Loucy (cell line): ENCODE results near the gene PACSIN2.

Experiments used
- H2AFZ ChIP-seq: fragments of 200-600 bp; sonication (generic); 2 replicates; pipeline ENCODE4 v1.6.0; 2016; ENCODE audit warnings: antibody characterized with exemption, mild to moderate bottlenecking, low read length, moderate library complexity
- H3F3A ChIP-seq: fragments of 200-600 bp; 2 replicates; pipeline ENCODE4 v1.6.0; 2016; ENCODE audit warnings: antibody characterized with exemption, low read depth, mild to moderate bottlenecking
- H3K27me3 ChIP-seq: fragments of 200-600 bp; sonication (generic); 2 replicates; pipeline ENCODE4 v1.6.1; 2014; ENCODE audit warnings: low read length, mild to moderate bottlenecking; ENCODE audit not compliant: insufficient read depth, poor library complexity, severe bottlenecking
- H3K36me3 ChIP-seq: fragments of 200-600 bp; sonication (generic); 2 replicates; pipeline ENCODE4 v1.6.1; 2016; ENCODE audit warnings: low read length; ENCODE audit not compliant: insufficient read depth
- H3K4me1 ChIP-seq: fragments of 200-600 bp; sonication (generic); 2 replicates; pipeline ENCODE4 v1.5.1; 2014; ENCODE audit warnings: low read length, mild to moderate bottlenecking; ENCODE audit not compliant: insufficient read depth, poor library complexity, severe bottlenecking
- H3K4me2 ChIP-seq: fragments of 200-600 bp; sonication (generic); 2 replicates; pipeline ENCODE4 v1.6.0; 2014; ENCODE audit warnings: antibody characterized with exemption, low read length, low read depth, mild to moderate bottlenecking; ENCODE audit not compliant: poor library complexity, severe bottlenecking
- H3K4me3 ChIP-seq: fragments of 200-600 bp; sonication (generic); 2 replicates; pipeline ENCODE4 v1.5.1; 2014; ENCODE audit warnings: low read length, mild to moderate bottlenecking, mixed read lengths; ENCODE audit not compliant: poor library complexity, severe bottlenecking
- H3K79me2 ChIP-seq: fragments of 200-600 bp; sonication (generic); 2 replicates; pipeline ENCODE4 v1.6.1; 2014; ENCODE audit warnings: low read length; ENCODE audit not compliant: insufficient read depth
- H3K9ac ChIP-seq: fragments of 200-600 bp; sonication (generic); 2 replicates; pipeline ENCODE4 v1.6.0; 2014; ENCODE audit warnings: mild to moderate bottlenecking, low read depth, low read length, moderate library complexity; ENCODE audit not compliant: poor library complexity, severe bottlenecking
- H3K9me2 ChIP-seq: fragments of 200-600 bp; sonication (generic); replicated peaks from 2 replicates; pipeline ENCODE4 v1.6.1; 2016; ENCODE audit warnings: low read depth, low read length, mixed read lengths
- H3K9me3 ChIP-seq: fragments of 200-600 bp; sonication (generic); 2 replicates; pipeline ENCODE4 v1.6.1; 2014; ENCODE audit warnings: mild to moderate bottlenecking, antibody characterized with exemption, low read length, low read depth; ENCODE audit not compliant: insufficient read depth
- H4K20me1 ChIP-seq: fragments of 200-600 bp; sonication (generic); 2 replicates; pipeline ENCODE4 v1.6.0; 2014; ENCODE audit warnings: antibody characterized with exemption, low read length, mild to moderate bottlenecking; ENCODE audit not compliant: insufficient read depth, poor library complexity, severe bottlenecking
- EZH2phosphoT487 ChIP-seq: fragments of 200-600 bp; IDR thresholded peaks from 2 replicates; pipeline ENCODE4 v1.6.1; 2018; ENCODE audit warnings: antibody characterized with exemption, mild to moderate bottlenecking, moderate library complexity, borderline replicate concordance
- TF ChIP-seq, protein P1 (sequence below): fragments of 200-600 bp; sonication (generic); conservative IDR thresholded peaks from 2 replicates; pipeline ENCODE4 v1.5.1; 2014; ENCODE audit warnings: mild to moderate bottlenecking, antibody characterized with exemption, low read length

The PACSIN2 gene

GRCh38 chr22:42950281-42950680 lies 64.7 kb downstream of the PACSIN2 start:
- Histone ChIP-seq H4K20me1 (peaks cover 41% of the 10 kb centered on the region), H3K9me2 (no peaks in the 10 kb centered on the region), H3K9me3 (no peaks in the 10 kb centered on the region), H3K4me2 (no peak overlapping the region), H3K4me3 (no peak overlapping the region), H3K4me1 (peaks cover 32% of the 10 kb centered on the region), H2AFZ (no peak overlapping the region), H3K79me2 (peaks cover 87% of the 10 kb centered on the region), H3K27me3 (no peaks in the 10 kb centered on the region), H3K9ac (no peak overlapping the region), H3K36me3 (no peaks in the 10 kb centered on the region), H3F3A (no peaks in the 10 kb centered on the region)
- TF ChIP-seq, protein P1, sequence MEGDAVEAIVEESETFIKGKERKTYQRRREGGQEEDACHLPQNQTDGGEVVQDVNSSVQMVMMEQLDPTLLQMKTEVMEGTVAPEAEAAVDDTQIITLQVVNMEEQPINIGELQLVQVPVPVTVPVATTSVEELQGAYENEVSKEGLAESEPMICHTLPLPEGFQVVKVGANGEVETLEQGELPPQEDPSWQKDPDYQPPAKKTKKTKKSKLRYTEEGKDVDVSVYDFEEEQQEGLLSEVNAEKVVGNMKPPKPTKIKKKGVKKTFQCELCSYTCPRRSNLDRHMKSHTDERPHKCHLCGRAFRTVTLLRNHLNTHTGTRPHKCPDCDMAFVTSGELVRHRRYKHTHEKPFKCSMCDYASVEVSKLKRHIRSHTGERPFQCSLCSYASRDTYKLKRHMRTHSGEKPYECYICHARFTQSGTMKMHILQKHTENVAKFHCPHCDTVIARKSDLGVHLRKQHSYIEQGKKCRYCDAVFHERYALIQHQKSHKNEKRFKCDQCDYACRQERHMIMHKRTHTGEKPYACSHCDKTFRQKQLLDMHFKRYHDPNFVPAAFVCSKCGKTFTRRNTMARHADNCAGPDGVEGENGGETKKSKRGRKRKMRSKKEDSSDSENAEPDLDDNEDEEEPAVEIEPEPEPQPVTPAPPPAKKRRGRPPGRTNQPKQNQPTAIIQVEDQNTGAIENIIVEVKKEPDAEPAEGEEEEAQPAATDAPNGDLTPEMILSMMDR: no peak
- no peak for TF ChIP-seq EZH2phosphoT487

DNA sequence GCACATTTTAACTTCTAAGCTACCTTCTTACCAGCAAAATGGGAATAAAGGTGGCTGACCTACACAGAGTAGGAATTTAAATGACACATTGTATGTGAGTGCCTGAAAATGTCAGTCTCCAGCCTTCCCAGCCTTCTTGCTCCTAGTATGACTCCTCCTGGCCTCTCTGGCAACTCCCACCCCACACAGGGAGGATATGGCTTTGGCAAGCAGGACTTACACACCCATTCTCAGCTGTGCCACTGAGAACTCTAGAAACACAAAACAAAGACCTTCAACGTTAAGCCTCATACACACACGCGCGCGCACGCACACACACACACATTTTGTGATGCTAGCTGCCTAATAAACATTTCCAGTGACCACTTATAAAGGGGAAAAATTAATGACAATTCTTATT lies 65.8 kb downstream of the PACSIN2 start:
- H3K27me3 ChIP-seq: no peaks in the 10 kb centered on the region
- H4K20me1 ChIP-seq: peaks cover 41% of the 10 kb centered on the region
- H2AFZ ChIP-seq: no peak overlapping the region
- H3K9me3 ChIP-seq: no peaks in the 10 kb centered on the region
- no peaks in the 10 kb centered on the region for H3K36me3 ChIP-seq
- no peaks in the 10 kb centered on the region for H3F3A ChIP-seq
- no peaks in the 10 kb centered on the region for H3K9me2 ChIP-seq
- H3K79me2 ChIP-seq: peaks cover 84% of the 10 kb centered on the region
- TF ChIP-seq, protein P1: no peak
- TF ChIP-seq EZH2phosphoT487: no peak
- H3K4me3 ChIP-seq: no peak overlapping the region
- peaks cover 35% of the 10 kb centered on the region for H3K4me1 ChIP-seq
- no peak overlapping the region for H3K9ac ChIP-seq
- no peak overlapping the region for H3K4me2 ChIP-seq

DNA sequence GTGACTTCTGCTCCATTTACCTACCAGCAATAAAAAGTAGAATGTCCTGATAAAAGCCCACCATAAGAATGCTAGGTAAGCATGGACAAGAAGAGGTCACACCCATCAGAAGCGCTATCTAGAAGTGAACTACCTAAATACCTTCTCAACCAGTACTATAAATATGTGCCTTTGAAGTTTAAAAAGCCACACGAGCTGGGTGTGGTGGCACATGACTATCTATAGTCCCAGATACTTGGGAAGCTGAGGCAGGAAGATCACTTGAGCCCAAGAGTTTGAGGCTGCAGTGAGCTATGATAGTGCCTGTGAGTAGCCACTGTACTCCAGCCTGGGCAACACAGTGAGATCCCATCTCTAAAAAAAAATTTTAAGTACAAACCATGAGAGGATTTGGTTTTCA lies 66.7 kb downstream of the PACSIN2 start:
- H3F3A ChIP-seq: no peaks in the 10 kb centered on the region
- H3K27me3 ChIP-seq: no peaks in the 10 kb centered on the region
- peaks cover 82% of the 10 kb centered on the region for H3K79me2 ChIP-seq
- peaks cover 41% of the 10 kb centered on the region for H4K20me1 ChIP-seq
- peaks cover 5% of the 10 kb centered on the region; the same call in 1 of the 2 replicates for H3K36me3 ChIP-seq
- H3K4me2 ChIP-seq: no peak overlapping the region
- H2AFZ ChIP-seq: no peak overlapping the region
- H3K4me3 ChIP-seq: no peak overlapping the region
- H3K4me1 ChIP-seq: peaks cover 35% of the 10 kb centered on the region
- no peaks in the 10 kb centered on the region for H3K9me2 ChIP-seq
- no peak for TF ChIP-seq EZH2phosphoT487
- H3K9me3 ChIP-seq: no peaks in the 10 kb centered on the region
- no peak overlapping the region for H3K9ac ChIP-seq
